Ishikawa (cell line): Measurements from ENCODE around the gene UQCC2.

Experiments
- CEBPB ChIP-seq: IDR thresholded peaks from 2 replicates; pipeline ENCODE4 v1.6.1; 2012
- CREB1 ChIP-seq: IDR thresholded peaks from 2 replicates; pipeline ENCODE4 v1.6.1; 2012; ENCODE audit warnings: low read depth
- EGR1 ChIP-seq: IDR thresholded peaks from 2 replicates; pipeline ENCODE4 v1.6.1; 2012
- EP300 ChIP-seq: IDR thresholded peaks from 2 replicates; pipeline ENCODE4 v1.6.1; 2012; ENCODE audit warnings: borderline replicate concordance
- FOXM1 ChIP-seq: IDR thresholded peaks from 2 replicates; pipeline ENCODE4 v1.6.1; 2012; ENCODE audit warnings: low read depth, borderline replicate concordance
- NFIC ChIP-seq: IDR thresholded peaks from 2 replicates; pipeline ENCODE4 v1.6.1; 2012
- RAD21 ChIP-seq: IDR thresholded peaks from 2 replicates; pipeline ENCODE4 v1.6.1; 2012; ENCODE audit warnings: low read depth
- TAF1 ChIP-seq: IDR thresholded peaks from 2 replicates; pipeline ENCODE4 v1.6.1; 2012; ENCODE audit warnings: low read depth, mild to moderate bottlenecking
- TCF12 ChIP-seq: IDR thresholded peaks from 2 replicates; pipeline ENCODE4 v1.6.1; 2012; ENCODE audit warnings: low read depth
- TEAD4 ChIP-seq: IDR thresholded peaks from 2 replicates; pipeline ENCODE4 v1.6.1; 2012
- YY1 ChIP-seq: IDR thresholded peaks from 2 replicates; pipeline ENCODE4 v1.6.1; 2012; ENCODE audit warnings: low read depth
- ZBTB7A ChIP-seq: IDR thresholded peaks from 2 replicates; pipeline ENCODE4 v1.6.1; 2012; ENCODE audit warnings: low read depth
- TF ChIP-seq, protein P1 (sequence below): IDR thresholded peaks from 2 replicates; pipeline ENCODE4 v1.6.1; 2012
- TF ChIP-seq, protein P2 (sequence below): IDR thresholded peaks from 2 replicates; pipeline ENCODE4 v1.6.1; 2012
- TF ChIP-seq, protein P3 (sequence below): IDR thresholded peaks from 2 replicates; pipeline ENCODE4 v1.6.1; 2012; ENCODE audit warnings: low read depth, mild to moderate bottlenecking

Gene UQCC2

DNA sequence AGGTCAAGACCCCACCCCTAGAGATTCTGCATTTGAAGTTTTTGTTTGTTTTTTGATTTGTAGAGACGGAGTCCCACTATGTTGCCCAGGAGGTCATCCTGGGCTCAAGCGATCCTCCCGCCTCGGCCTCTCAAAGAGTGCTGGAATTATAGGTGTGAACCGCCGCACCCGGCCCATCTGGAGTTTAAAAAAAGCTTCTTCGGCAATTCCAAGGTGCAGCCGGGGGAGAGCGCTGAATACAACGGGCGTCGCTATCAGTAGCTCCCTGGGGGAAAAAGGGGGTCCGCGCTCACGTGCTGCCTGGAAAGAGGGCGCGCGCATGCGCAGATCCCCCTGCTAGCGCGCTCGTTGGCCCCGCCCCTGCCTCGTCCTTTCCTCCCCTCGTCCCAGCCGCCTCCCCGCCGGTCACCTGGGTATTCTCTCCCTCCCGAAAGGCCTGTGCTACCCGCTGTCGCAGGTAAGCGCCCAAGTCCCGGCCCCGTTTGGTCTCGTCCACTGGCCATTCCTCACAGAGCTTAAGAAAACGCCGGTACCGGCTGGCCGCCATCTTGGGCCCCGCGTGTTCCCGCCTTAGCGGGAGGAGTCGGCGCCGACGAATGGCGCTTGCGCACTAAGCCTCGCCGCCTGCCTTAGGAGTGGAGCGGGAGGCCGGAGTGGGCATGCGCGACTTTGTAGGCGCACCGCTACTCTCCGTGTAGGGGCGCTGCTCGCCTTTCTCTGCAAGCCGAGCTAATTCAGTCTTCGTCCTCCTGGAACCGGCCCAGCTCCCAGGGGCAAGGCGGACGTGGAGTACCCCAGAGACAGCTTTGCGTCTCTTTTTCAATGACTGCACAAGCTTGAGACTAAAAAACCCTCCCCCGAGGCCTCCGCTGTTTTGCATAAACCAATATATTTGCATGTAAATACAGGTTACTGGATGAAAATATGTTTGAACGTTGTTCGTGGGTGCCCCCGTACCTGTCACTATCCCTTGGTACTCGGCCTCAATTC, at the start of gene UQCC2:
Gene UQCC2, minus strand, starts transcription at position 561 of the 990 bp plus-strand sequence. Its CDS starts 14 bp downstream, at position 547.
- TF ChIP-seq EP300, result no peak
- TF ChIP-seq RAD21, result peak; percentile 81
- no peak for TF ChIP-seq FOXM1
- no peak for TF ChIP-seq CREB1
- peak; percentile 79 for TF ChIP-seq ZBTB7A
- TF ChIP-seq TEAD4, result no peak
- peak; percentile 97 for TF ChIP-seq YY1
- TF ChIP-seq, protein P1, sequence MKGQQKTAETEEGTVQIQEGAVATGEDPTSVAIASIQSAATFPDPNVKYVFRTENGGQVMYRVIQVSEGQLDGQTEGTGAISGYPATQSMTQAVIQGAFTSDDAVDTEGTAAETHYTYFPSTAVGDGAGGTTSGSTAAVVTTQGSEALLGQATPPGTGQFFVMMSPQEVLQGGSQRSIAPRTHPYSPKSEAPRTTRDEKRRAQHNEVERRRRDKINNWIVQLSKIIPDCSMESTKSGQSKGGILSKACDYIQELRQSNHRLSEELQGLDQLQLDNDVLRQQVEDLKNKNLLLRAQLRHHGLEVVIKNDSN, result peak; percentile 86
- peak; percentile 17; the same call in 1 of the 2 replicates for TF ChIP-seq EGR1
- peak; percentile 99 for TF ChIP-seq TAF1
- TF ChIP-seq TCF12, result peak; percentile 42; the same call in 1 of the 2 replicates
- TF ChIP-seq, protein P2, sequence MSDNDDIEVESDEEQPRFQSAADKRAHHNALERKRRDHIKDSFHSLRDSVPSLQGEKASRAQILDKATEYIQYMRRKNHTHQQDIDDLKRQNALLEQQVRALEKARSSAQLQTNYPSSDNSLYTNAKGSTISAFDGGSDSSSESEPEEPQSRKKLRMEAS, result peak; percentile 98
- peak; percentile 45 for TF ChIP-seq NFIC
- TF ChIP-seq, protein P3, sequence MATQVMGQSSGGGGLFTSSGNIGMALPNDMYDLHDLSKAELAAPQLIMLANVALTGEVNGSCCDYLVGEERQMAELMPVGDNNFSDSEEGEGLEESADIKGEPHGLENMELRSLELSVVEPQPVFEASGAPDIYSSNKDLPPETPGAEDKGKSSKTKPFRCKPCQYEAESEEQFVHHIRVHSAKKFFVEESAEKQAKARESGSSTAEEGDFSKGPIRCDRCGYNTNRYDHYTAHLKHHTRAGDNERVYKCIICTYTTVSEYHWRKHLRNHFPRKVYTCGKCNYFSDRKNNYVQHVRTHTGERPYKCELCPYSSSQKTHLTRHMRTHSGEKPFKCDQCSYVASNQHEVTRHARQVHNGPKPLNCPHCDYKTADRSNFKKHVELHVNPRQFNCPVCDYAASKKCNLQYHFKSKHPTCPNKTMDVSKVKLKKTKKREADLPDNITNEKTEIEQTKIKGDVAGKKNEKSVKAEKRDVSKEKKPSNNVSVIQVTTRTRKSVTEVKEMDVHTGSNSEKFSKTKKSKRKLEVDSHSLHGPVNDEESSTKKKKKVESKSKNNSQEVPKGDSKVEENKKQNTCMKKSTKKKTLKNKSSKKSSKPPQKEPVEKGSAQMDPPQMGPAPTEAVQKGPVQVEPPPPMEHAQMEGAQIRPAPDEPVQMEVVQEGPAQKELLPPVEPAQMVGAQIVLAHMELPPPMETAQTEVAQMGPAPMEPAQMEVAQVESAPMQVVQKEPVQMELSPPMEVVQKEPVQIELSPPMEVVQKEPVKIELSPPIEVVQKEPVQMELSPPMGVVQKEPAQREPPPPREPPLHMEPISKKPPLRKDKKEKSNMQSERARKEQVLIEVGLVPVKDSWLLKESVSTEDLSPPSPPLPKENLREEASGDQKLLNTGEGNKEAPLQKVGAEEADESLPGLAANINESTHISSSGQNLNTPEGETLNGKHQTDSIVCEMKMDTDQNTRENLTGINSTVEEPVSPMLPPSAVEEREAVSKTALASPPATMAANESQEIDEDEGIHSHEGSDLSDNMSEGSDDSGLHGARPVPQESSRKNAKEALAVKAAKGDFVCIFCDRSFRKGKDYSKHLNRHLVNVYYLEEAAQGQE, result no peak
- TF ChIP-seq CEBPB, result no peak

GRCh38 chr6:33759887-33760629, 48.6 kb upstream of the UQCC2 start:
- TF ChIP-seq, protein P1, result no peak
- TF ChIP-seq, protein P3, result no peak
- TF ChIP-seq NFIC (no peak), FOXM1 (no peak), RAD21 (no peak), YY1 (no peak), ZBTB7A (no peak), CEBPB (no peak), TCF12 (no peak), EP300 (no peak), TAF1 (no peak), EGR1 (no peak), CREB1 (no peak), TEAD4 (no peak)
- TF ChIP-seq, protein P2, result no peak

- TF ChIP-seq TAF1 (no peak), EP300 (no peak), TEAD4 (no peak), CEBPB (no peak), YY1 (no peak)
- TF ChIP-seq, protein P1, result no peak
Observed at GRCh38 chr6:33758815-33759216, 47.3 kb upstream of the UQCC2 start.

DNA sequence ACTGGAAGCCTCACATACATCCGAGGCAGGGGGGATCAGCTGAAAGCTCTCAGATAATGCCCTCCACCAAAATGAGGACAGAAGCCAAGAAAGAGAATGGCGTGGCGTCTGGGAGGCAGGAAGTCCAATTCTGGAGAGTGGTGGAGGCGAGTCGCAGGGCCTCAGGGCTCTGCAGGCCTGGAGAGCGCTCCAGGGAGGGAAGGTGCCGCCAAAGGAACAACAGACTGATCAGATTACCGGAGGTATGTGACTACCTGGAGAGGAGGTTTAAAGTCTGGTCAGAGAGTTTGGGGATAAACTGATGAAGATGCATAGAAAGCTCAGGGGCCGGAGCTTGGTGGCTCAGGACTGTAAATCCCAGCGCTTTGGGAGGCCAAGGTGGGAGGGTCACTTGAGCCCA, 46.4 kb upstream of the UQCC2 start:
- TF ChIP-seq TCF12 (peak; percentile 92), NFIC (peak; percentile 85), FOXM1 (no peak; the same call in 1 of the 2 replicates), TEAD4 (peak; percentile 81), CREB1 (no peak), EP300 (peak; percentile 94)
- TF ChIP-seq, protein P2, result peak; percentile 35; the same call in 1 of the 2 replicates
